Measurements from ENCODE around the gene OPRL1. TPM values are rescaled to one million over a fixed set of nuclear protein-coding genes. Genes with fewer than 3 reads are reported as not detected.

Gene OPRL1
- total RNA-seq, 1 donor from 2014 or later: 0.52 TPM

DNA sequence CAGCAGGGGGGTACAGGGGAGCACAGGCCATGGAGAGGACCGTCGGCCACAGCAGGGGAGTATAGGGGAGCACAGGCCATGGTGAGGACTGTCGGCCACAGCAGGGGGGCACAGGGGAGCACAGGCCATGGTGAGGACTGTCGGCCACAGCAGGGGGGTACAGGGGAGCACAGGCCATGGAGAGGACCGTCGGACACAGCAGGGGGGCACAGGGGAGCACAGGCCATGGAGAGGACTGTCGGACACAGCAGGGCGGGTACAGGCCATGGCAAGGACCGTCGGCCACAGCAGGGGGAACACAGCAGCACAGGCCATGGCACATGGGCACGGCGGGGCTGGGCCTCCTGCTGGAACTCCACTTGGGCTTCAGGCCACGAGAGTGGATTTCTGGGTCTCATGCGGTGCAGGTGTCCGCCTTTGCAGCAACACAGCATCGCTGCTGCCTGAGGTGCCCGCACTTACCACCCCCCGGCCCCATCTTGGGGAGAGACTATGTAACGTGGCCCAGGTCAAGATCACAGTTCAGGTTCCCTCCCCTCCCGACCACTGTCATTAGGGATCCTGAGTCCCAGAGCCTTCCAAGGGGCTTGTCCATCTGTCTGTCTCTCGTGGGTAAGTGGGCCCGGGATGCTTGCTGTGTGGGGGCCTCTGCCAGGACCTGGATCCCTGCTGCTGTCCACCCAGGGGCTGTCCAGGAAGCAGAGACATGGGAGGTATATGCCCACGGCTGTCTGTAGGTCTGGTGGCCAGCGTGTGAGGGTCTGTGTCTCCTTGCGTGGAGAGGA lies 25.0 kb downstream of the OPRL1 start:
- TF ChIP-seq, protein P1, sequence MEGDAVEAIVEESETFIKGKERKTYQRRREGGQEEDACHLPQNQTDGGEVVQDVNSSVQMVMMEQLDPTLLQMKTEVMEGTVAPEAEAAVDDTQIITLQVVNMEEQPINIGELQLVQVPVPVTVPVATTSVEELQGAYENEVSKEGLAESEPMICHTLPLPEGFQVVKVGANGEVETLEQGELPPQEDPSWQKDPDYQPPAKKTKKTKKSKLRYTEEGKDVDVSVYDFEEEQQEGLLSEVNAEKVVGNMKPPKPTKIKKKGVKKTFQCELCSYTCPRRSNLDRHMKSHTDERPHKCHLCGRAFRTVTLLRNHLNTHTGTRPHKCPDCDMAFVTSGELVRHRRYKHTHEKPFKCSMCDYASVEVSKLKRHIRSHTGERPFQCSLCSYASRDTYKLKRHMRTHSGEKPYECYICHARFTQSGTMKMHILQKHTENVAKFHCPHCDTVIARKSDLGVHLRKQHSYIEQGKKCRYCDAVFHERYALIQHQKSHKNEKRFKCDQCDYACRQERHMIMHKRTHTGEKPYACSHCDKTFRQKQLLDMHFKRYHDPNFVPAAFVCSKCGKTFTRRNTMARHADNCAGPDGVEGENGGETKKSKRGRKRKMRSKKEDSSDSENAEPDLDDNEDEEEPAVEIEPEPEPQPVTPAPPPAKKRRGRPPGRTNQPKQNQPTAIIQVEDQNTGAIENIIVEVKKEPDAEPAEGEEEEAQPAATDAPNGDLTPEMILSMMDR (IDR thresholded peaks at IDR 0.05; ENCODE audit: borderline replicate concordance): no peak
- H3K27ac ChIP-seq (replicated peaks): no peak overlapping the region
- H3K36me3 ChIP-seq: no peaks in the 10 kb centered on the region
- DNase-seq: peak; percentile 4
- peaks cover 92% of the 10 kb centered on the region for H3K27me3 ChIP-seq (ENCODE audit: low read depth)
- H3K4me3 ChIP-seq: no peak overlapping the region
- H3K9me3 ChIP-seq (replicated peaks): no peaks in the 10 kb centered on the region
- intact Hi-C loops (cut with micrococcal nuclease): no loop called here
- peaks cover 14% of the 10 kb centered on the region for H3K4me1 ChIP-seq

DNA sequence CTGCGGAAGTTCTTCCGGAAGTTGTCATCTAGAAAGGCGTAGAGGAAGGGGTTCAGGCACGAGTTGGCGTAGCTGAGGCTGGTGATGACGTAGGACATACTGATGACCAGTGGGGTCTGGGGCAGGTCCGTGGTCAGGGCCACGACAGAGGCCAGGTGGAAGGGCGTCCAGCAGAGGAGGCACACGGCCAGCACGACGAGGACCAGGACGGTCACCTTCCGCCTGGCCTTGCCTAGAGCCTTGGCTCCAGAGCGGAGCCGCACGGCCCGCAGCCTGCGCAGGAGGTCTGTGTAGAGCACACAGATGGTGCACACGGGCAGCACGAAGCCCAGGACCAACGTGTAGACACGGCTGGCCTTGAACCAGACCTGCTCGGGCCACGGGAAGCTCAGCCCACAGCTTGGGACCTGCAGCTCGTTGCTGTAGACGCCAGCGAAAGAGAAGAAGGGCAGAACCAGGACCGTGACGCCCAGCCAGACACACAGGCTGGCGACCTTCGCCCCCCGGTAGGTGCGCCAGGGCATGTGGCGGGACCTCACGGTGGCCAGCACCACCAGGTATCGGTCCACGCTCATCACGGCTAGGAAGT lies 26.1 kb downstream of the OPRL1 start:
- peaks cover 86% of the 10 kb centered on the region for H3K27me3 ChIP-seq (ENCODE audit: low read depth)
- no peaks in the 10 kb centered on the region for H3K36me3 ChIP-seq
- peak; percentile 4 for DNase-seq
- H3K9me3 ChIP-seq (replicated peaks): no peaks in the 10 kb centered on the region
- intact Hi-C loops (cut with micrococcal nuclease): no loop called here
- no peak overlapping the region for H3K4me3 ChIP-seq
- TF ChIP-seq, protein P1 (IDR thresholded peaks at IDR 0.05; ENCODE audit: borderline replicate concordance): no peak
- H3K4me1 ChIP-seq: peaks cover 14% of the 10 kb centered on the region
- H3K27ac ChIP-seq (replicated peaks): no peak overlapping the region

DNA sequence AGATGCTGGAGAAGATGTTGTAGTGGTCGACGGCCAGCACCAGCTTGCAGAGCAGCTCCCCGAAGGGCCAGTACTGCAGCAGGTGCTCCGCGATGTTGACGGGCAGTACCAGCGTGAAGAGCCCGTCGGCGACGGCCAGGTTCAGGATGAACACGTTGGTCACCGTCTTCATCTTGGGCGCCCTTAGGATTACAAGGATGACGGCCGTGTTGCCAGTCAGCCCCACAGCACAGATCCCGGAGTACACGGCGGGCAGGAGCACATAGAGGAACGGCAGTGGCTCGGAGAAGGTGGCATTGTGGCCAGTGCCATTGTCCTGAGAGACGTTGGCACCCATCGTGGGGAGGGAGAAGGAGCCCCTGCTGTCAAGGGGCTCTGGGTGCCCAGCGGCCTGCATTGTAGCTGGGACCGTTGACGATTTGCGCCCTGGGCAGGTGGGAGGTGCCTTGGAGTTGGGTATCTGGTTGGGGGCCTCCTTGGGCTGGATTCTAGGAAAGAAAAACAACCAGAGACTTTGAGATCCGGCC lies 26.6 kb downstream of the OPRL1 start:
- peak; percentile 6 for DNase-seq
- H3K27ac ChIP-seq (replicated peaks): no peak overlapping the region
- intact Hi-C loops (cut with micrococcal nuclease): no loop called here
- TF ChIP-seq, protein P1 (IDR thresholded peaks at IDR 0.05; ENCODE audit: borderline replicate concordance): no peak
- no peaks in the 10 kb centered on the region for H3K36me3 ChIP-seq
- no peak overlapping the region for H3K4me3 ChIP-seq
- peaks cover 14% of the 10 kb centered on the region for H3K4me1 ChIP-seq
- no peaks in the 10 kb centered on the region for H3K9me3 ChIP-seq (replicated peaks)
- H3K27me3 ChIP-seq (ENCODE audit: low read depth): peaks cover 80% of the 10 kb centered on the region

DNA sequence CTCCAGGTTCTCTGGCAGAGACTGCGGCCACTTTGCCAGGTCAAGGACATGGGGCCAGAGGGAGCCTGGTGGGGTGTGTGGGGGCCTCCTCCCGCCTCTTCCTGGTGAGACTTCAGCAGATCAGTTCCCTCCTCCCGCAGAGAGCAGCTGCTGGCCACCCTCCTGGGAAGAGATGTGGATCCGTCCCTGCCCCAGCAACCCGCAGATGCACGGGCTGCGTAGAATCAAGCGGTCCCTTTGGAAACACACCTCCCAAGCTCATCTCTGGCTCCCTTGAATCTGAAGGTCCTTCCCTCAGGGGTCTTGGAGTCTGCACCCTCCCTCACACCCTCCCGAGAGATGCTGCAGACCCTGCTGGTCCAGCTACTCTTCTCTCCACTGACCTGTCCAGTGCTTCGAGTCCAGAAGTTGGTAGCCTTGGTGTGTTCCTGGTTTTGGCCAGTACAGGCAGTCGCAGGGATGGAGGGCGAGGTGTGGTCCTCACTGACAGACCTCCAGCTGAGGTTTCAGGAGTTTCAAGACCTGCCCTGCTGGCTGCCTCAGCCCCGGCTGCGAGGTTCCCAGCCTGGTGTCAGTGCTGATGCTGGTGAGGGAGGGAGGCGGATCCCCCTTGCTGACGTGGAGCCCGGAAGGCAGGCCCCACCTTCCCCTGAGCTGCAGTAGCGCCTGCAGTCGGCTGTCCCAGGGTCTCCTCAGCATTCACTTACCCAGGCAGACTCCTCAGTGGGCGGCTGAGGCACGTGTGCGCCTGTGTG lies 27.3 kb downstream of the OPRL1 start, which contains the start of gene NPBWR2:
TSS of gene NPBWR2 (minus strand) at position 585 of the 755 bp plus-strand sequence. CDS start 734 bp downstream, outside the sequence.
- Histone ChIP-seq H3K4me3 (no peak within 1 kb of the TSS), H3K36me3 (no peaks in the 10 kb centered on the region), H3K27me3 (ENCODE audit: low read depth) (peaks cover 74% of the 10 kb centered on the region), H3K9me3 (replicated peaks) (no peaks in the 10 kb centered on the region), H3K4me1 (peaks cover 8% of the 10 kb centered on the region), H3K27ac (replicated peaks) (no peak within 1 kb of the TSS)
- TF ChIP-seq, protein P1 (IDR thresholded peaks at IDR 0.05; ENCODE audit: borderline replicate concordance): no peak
- peak; percentile 8 for DNase-seq
- intact Hi-C loops (cut with micrococcal nuclease): no loop called here

DNA sequence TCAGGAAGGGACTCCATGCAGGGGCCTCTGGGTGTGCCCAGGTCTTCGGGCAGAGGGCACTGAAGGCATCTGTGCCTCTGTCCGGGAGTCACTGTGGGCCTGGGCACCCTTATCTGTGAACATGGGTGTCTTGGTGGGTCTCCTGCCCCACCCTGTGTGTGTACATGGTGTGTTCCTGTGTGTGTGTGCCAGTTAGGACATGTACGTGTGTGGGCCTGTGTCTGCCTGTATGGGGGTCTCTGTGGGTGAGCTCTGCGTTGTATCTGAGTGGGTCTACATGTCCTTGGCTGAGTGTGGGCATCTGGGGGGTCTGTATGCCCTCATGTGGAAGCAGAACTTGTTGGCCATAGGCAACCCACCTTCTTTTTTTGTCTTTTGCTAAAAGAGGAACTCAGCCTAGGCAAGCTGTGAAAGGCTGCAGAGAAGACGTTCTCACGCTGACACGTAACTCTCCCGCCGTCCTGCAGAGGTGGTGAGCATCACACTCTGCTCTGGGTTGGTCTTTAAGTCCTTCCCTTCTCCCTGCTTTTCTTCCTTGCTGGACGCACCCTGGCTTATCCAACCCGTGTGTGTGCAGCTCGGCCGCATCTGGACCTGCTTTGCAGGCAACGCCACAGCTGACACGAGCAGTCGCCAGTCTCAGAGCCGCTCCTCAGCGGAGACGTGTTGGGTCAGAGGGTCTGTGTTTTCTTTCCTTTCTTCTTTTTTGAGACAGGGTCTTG lies 28.0 kb downstream of the OPRL1 start:
- peak; percentile 5 for DNase-seq
- peaks cover 66% of the 10 kb centered on the region for H3K27me3 ChIP-seq (ENCODE audit: low read depth)
- TF ChIP-seq, protein P1 (IDR thresholded peaks at IDR 0.05; ENCODE audit: borderline replicate concordance): no peak

More for the DNA sequence above, 28.0 kb downstream of the OPRL1 start:
- Histone ChIP-seq H3K36me3 (no peaks in the 10 kb centered on the region), H3K4me1 (peaks cover under 1% of the 10 kb centered on the region), H3K9me3 (replicated peaks) (no peaks in the 10 kb centered on the region), H3K27ac (replicated peaks) (no peak overlapping the region), H3K4me3 (no peak overlapping the region)
- intact Hi-C loops (cut with micrococcal nuclease): no loop called here

All from left ventricle myocardium inferior (tissue), 1 donor.